ENCODE data around the gene BPIFB2. TPM values are rescaled to one million over a fixed set of nuclear protein-coding genes. Genes with fewer than 3 reads are reported as not detected.
A peak's percentile ranks its signal among the peaks of the same experiment; 100 is the strongest.

Gene BPIFB2
- total RNA-seq, 4 donors from 2014 or later, result 0.13 to 138 (median 0.15) TPM; not detected in 1

DNA sequence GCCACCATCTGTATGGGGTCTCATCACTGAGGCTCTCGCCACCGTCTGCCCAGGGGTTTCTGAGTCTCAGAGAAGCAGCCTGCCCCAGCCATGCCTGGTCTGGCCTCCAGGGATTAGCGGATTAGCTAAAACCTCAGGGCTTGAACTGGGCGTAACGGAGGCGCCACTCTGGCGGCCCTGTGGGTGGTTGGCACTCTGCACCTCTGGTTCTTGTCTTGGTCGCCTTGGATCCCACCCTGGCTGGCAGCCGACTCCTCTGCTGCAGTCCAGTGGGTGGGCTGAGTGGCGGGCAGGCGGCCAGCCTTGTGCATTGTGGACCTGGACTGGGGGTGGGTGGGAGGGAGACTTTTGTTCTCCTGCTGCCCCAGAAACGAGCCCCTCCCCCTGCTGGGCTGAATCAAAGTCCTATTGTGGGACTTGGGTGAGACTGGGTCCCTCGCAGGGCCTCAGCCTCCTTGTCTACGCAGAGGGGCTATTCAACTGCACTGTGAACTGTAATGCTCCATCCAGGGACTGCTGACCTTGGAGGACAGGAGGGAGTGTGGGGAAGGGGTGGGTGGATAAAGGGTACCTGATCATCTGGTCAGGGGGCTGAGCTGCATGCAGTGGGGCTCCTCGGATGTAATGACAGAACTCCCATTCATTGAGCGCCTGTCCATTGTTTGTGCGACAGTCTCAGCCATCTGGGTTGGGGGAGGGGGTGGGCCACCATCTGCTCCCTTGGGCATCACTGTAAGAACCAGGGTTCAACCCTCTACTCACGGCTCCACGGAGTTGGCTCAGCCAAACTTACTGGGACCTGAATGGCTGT is 27.2 kb upstream of the BPIFB2 start:
- no peak overlapping the region for H3K27ac ChIP-seq

DNA sequence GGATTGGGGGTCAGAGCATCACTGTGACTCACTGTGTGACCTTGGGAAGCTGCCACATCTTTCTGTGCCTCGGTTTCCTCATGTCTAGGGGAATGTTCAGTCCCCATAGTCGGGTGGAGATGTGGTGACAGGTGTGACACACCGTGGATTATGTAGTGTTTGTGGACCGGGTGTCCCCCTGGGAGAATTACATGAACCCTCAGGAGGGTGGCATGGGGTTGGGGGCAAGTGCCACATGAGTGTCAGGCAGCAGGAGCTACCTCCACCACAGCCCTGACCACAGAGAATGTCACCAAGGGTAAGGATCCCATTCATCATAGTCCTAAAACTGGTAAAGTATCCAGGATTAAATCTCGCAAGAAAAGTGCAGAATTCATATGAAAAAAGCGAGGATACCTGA is 26.5 kb upstream of the BPIFB2 start:
- no peaks in the 10 kb centered on the region for H3K36me3 ChIP-seq
- no peak for ATAC-seq
- H3K9me3 ChIP-seq, result no peaks in the 10 kb centered on the region
- H3K4me1 ChIP-seq, result peaks cover 0 to 9% (median 0%) of the 10 kb centered on the region in 3 donors
- TF ChIP-seq EP300 (IDR thresholded peaks at IDR 0.05) (no peak), POLR2AphosphoS5 (IDR thresholded peaks at IDR 0.05) (no peak), POLR2A (IDR thresholded peaks at IDR 0.05) (no peak)
- TF ChIP-seq, protein P1, sequence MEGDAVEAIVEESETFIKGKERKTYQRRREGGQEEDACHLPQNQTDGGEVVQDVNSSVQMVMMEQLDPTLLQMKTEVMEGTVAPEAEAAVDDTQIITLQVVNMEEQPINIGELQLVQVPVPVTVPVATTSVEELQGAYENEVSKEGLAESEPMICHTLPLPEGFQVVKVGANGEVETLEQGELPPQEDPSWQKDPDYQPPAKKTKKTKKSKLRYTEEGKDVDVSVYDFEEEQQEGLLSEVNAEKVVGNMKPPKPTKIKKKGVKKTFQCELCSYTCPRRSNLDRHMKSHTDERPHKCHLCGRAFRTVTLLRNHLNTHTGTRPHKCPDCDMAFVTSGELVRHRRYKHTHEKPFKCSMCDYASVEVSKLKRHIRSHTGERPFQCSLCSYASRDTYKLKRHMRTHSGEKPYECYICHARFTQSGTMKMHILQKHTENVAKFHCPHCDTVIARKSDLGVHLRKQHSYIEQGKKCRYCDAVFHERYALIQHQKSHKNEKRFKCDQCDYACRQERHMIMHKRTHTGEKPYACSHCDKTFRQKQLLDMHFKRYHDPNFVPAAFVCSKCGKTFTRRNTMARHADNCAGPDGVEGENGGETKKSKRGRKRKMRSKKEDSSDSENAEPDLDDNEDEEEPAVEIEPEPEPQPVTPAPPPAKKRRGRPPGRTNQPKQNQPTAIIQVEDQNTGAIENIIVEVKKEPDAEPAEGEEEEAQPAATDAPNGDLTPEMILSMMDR (IDR thresholded peaks at IDR 0.05), result no peak
- no peak overlapping the region for H3K4me3 ChIP-seq
- no peak overlapping the region for H3K27ac ChIP-seq
- peaks cover 16% of the 10 kb centered on the region for H3K27me3 ChIP-seq
- WGBS, 2 donors (ENCODE audit: low coverage in 1 of 2), result 58 to 75% methylated on average over 2 of the region's 6 CpGs

More for the DNA sequence above, 27.2 kb upstream of the BPIFB2 start:
- Histone ChIP-seq H3K4me3 (no peak overlapping the region), H3K36me3 (no peaks in the 10 kb centered on the region), H3K9me3 (no peaks in the 10 kb centered on the region), H3K27me3 (peaks cover 16% of the 10 kb centered on the region), H3K4me1 (peaks cover 0 to 9% (median 0%) of the 10 kb centered on the region in 3 donors)
- peak; percentile 41 for ATAC-seq
- TF ChIP-seq POLR2AphosphoS5 (IDR thresholded peaks at IDR 0.05), result no peak
- TF ChIP-seq EP300 (IDR thresholded peaks at IDR 0.05), result no peak
- TF ChIP-seq POLR2A (IDR thresholded peaks at IDR 0.05), result no peak
- TF ChIP-seq, protein P1 (IDR thresholded peaks at IDR 0.05), result no peak
- WGBS, 2 donors (ENCODE audit: low coverage in 1 of 2), result 60 to 80% methylated on average over 1 to 3 of the region's 19 CpGs

DNA sequence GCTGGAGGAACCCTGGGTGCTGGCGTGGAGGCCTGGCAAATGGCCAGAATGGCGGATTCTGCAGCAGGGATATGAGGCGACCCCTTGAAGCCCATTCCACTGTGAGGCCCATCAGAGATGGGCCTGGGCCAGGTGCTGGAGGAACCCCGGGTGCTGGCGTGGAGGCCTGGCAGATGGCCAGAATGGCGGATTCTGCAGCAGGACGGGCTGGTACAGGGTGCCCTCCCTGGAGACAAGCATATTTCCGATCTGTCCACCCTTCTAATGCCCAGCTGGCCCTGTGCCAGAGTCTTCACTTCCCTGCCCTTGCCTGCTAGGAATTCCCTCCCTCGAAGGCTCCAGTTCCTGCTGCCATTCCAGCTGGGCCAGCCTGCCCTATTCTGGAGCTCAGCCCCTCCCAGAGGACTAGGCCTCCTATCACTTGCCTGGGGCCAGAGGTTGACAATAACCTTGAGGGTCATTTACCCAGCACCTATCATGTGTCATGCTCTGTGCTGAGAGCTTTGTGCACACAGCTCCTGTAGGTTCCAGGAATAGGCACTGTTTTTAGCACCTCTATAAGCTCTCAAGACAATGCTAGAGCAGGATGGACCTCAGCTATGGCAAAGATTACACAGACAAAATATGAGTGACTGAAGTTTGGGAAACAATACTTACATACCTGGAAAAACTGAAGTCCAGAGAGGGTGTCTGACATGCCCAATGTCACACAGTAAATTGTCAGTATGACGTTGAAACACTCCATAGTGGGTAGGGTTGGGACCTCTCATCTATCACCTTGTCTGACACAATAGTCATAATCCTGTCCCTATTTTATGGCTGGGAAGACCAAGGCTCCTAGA is 24.7 kb upstream of the BPIFB2 start:
- WGBS, 2 donors (ENCODE audit: low coverage in 1 of 2), result 37 to 44% methylated on average over 2 to 6 of the region's 10 CpGs
- TF ChIP-seq POLR2AphosphoS5 (IDR thresholded peaks at IDR 0.05) (no peak), EP300 (IDR thresholded peaks at IDR 0.05) (no peak), POLR2A (IDR thresholded peaks at IDR 0.05) (no peak)
- TF ChIP-seq, protein P1 (IDR thresholded peaks at IDR 0.05), result no peak
- peaks cover 0 to 9% (median 0%) of the 10 kb centered on the region in 3 donors for H3K4me1 ChIP-seq
- ATAC-seq, result no peak
- peaks cover 16% of the 10 kb centered on the region for H3K27me3 ChIP-seq
- H3K9me3 ChIP-seq, result no peaks in the 10 kb centered on the region
- H3K4me3 ChIP-seq, result no peak overlapping the region
- no peak overlapping the region for H3K27ac ChIP-seq
- no peaks in the 10 kb centered on the region for H3K36me3 ChIP-seq

DNA sequence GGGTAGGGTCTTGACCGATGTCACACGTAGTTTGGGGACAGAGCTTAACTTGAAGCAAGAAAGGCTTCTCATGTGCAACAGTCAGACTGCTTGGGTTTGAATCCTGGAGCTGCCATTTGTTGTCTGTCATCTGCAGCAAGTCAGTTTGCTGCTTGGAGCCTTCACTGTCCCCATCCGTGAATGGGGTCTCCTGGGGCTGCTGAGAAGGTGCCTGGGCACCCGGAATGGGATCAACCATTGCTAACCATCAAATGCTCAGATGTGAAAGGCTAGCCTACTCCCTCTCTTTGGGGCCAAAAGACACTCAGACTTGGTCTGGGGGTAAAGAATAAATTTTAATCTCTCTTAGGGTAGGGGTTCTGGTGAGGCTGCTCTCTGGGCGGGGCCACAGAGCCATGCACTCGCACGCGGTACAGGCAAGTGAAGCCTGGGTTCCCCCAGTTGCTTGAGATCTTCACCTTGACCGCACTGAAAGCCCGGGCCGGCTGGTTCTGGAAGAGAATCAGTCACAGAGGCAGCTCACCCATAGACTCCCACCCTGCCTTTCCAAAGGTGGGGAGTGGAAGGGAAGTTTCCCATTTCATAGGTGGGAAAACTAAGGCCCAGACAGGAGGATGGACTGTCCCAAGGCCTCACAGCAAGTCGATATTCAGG is 23.9 kb upstream of the BPIFB2 start:
- WGBS, 2 donors (ENCODE audit: low coverage in 1 of 2), result 80 to 100% methylated on average over 3 to 4 of the region's 12 CpGs
- H3K27ac ChIP-seq, result no peak overlapping the region

More for the DNA sequence above, 23.9 kb upstream of the BPIFB2 start:
- no peaks in the 10 kb centered on the region for H3K36me3 ChIP-seq
- H3K4me1 ChIP-seq, result peaks cover 0 to 9% (median 0%) of the 10 kb centered on the region in 3 donors
- ATAC-seq, result no peak
- peaks cover 16% of the 10 kb centered on the region for H3K27me3 ChIP-seq
- H3K4me3 ChIP-seq, result no peak overlapping the region
- TF ChIP-seq POLR2A (IDR thresholded peaks at IDR 0.05) (no peak), POLR2AphosphoS5 (IDR thresholded peaks at IDR 0.05) (no peak), EP300 (IDR thresholded peaks at IDR 0.05) (no peak)
- TF ChIP-seq, protein P1 (IDR thresholded peaks at IDR 0.05), result no peak
- no peaks in the 10 kb centered on the region for H3K9me3 ChIP-seq
